Parathyroid adenoma (tissue), 2 donors: ENCODE measurements around the gene VCAM1.
A peak's percentile ranks its signal among the peaks of the same experiment; 100 is the strongest.
"Not testable (repeated sequence)": the region's sequence is repeated elsewhere in the genome, so short reads cannot be mapped to it uniquely, and the experiment has no call there.

Experiments used
- H2AFZ ChIP-seq: fragments of 300-600 bp; sonication (generic); one replicate; pipeline ENCODE4 v1.7.0; 2017; ENCODE audit warnings: antibody characterized with exemption, mild to moderate bottlenecking
- H3K27ac ChIP-seq: fragments of 300-600 bp; sonication (generic); one replicate; pipeline ENCODE4 v1.7.0; 2017
- H3K27me3 ChIP-seq: fragments of 300-600 bp; sonication (generic); one replicate; pipeline ENCODE4 v1.7.0; 2017; ENCODE audit warnings: low read length; ENCODE audit not compliant: control insufficient read depth, insufficient read depth
- H3K36me3 ChIP-seq: fragments of 300-600 bp; sonication (generic); one replicate; pipeline ENCODE4 v1.7.0; 2017; ENCODE audit warnings: low read length; ENCODE audit not compliant: control insufficient read depth, insufficient read depth
- H3K4me1 ChIP-seq: fragments of 300-600 bp; sonication (generic); one replicate; pipeline ENCODE4 v1.7.0; 2017; ENCODE audit warnings: control low read depth
- H3K4me2 ChIP-seq: fragments of 300-600 bp; sonication (generic); one replicate; pipeline ENCODE4 v1.7.0; 2017; ENCODE audit warnings: low read length
- H3K4me3 ChIP-seq: fragments of 300-600 bp; sonication (generic); one replicate; pipeline ENCODE4 v1.7.0; 2017; ENCODE audit warnings: low read depth, low read length
- H3K79me2 ChIP-seq: fragments of 300-600 bp; sonication (generic); one replicate; pipeline ENCODE4 v1.7.0; 2017; ENCODE audit warnings: control low read depth
- H3K9ac ChIP-seq: fragments of 300-600 bp; sonication (generic); one replicate; pipeline ENCODE4 v1.7.0; 2017; ENCODE audit warnings: mild to moderate bottlenecking
- H3K9me3 ChIP-seq: fragments of 300-600 bp; sonication (generic); one replicate; pipeline ENCODE4 v1.7.0; 2017; ENCODE audit warnings: low read length; ENCODE audit not compliant: control insufficient read depth
- TF ChIP-seq, protein P1 (sequence below): fragments of 300-600 bp; sonication (generic); IDR thresholded peaks from one replicate; pipeline ENCODE4 v1.7.0; 2017; ENCODE audit warnings: antibody characterized with exemption, mild to moderate bottlenecking
- donor health status: primary hyperparathyroidism.

Gene VCAM1

GRCh38 chr1:100706296-100706695 lies 13.2 kb upstream of the VCAM1 start:
- no peak overlapping the region for H3K4me3 ChIP-seq
- H3K36me3 ChIP-seq: no peaks in the 10 kb centered on the region
- no peaks in the 10 kb centered on the region for H3K79me2 ChIP-seq
- no peak overlapping the region for H3K9ac ChIP-seq
- H3K27me3 ChIP-seq: no peaks in the 10 kb centered on the region
- H3K4me1 ChIP-seq: no peaks in the 10 kb centered on the region
- no peak overlapping the region for H2AFZ ChIP-seq
- H3K4me2 ChIP-seq: no peak overlapping the region
- TF ChIP-seq, protein P1, sequence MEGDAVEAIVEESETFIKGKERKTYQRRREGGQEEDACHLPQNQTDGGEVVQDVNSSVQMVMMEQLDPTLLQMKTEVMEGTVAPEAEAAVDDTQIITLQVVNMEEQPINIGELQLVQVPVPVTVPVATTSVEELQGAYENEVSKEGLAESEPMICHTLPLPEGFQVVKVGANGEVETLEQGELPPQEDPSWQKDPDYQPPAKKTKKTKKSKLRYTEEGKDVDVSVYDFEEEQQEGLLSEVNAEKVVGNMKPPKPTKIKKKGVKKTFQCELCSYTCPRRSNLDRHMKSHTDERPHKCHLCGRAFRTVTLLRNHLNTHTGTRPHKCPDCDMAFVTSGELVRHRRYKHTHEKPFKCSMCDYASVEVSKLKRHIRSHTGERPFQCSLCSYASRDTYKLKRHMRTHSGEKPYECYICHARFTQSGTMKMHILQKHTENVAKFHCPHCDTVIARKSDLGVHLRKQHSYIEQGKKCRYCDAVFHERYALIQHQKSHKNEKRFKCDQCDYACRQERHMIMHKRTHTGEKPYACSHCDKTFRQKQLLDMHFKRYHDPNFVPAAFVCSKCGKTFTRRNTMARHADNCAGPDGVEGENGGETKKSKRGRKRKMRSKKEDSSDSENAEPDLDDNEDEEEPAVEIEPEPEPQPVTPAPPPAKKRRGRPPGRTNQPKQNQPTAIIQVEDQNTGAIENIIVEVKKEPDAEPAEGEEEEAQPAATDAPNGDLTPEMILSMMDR: no peak
- peak overlapping the region; percentile 51 for H3K27ac ChIP-seq
- no peaks in the 10 kb centered on the region for H3K9me3 ChIP-seq

DNA sequence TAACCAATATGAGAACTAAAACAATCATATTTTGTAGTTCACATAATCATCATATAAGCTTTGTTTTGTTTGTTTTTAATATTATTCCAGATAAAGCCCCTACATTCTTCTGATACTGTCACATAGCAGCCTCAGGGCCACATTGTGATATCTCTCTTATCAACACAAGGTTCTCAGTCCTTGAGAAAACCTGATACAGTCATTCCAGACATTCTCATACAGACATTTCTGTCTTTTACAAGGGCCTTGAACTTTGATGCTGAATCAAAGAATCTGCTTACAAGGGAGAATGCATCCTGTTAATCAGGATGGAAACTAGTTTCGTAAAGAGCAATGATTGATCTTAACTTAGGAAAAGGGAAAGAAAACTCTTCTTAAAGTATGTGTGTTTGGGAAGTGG lies 12.7 kb upstream of the VCAM1 start:
- H3K36me3 ChIP-seq: no peaks in the 10 kb centered on the region
- TF ChIP-seq, protein P1: no peak
- no peaks in the 10 kb centered on the region for H3K79me2 ChIP-seq
- H3K27me3 ChIP-seq: no peaks in the 10 kb centered on the region
- no peak overlapping the region for H3K4me2 ChIP-seq
- H3K27ac ChIP-seq: peak overlapping the region; percentile 51
- H2AFZ ChIP-seq: no peak overlapping the region
- no peaks in the 10 kb centered on the region for H3K9me3 ChIP-seq
- no peak overlapping the region for H3K4me3 ChIP-seq
- H3K4me1 ChIP-seq: no peaks in the 10 kb centered on the region
- no peak overlapping the region for H3K9ac ChIP-seq

- Histone ChIP-seq H3K9ac (no peak overlapping the region), H3K27ac (peak overlapping the region; percentile 39), H2AFZ (no peak overlapping the region), H3K4me3 (no peak overlapping the region), H3K79me2 (no peaks in the 10 kb centered on the region), H3K4me1 (no peaks in the 10 kb centered on the region), H3K4me2 (no peak overlapping the region), H3K36me3 (no peaks in the 10 kb centered on the region), H3K27me3 (no peaks in the 10 kb centered on the region), H3K9me3 (no peaks in the 10 kb centered on the region)
- TF ChIP-seq, protein P1: no peak
These were observed 11.0 kb upstream of the VCAM1 start for GRCh38 chr1:100708476-100709062.

GRCh38 chr1:100710906-100711682 lies 8.4 kb upstream of the VCAM1 start:
- Histone ChIP-seq H2AFZ (no peak overlapping the region), H3K27ac (no peak overlapping the region), H3K4me3 (no peak overlapping the region), H3K9ac (no peak overlapping the region), H3K79me2 (no peaks in the 10 kb centered on the region), H3K4me1 (no peaks in the 10 kb centered on the region), H3K9me3 (no peaks in the 10 kb centered on the region), H3K4me2 (no peak overlapping the region), H3K27me3 (no peaks in the 10 kb centered on the region), H3K36me3 (no peaks in the 10 kb centered on the region)
- TF ChIP-seq, protein P1: no peak

- H3K4me3 ChIP-seq, H3K27ac ChIP-seq, H3K36me3 ChIP-seq, H2AFZ ChIP-seq, H3K27me3 ChIP-seq, H3K4me2 ChIP-seq, H3K9ac ChIP-seq, H3K79me2 ChIP-seq, H3K4me1 ChIP-seq, H3K9me3 ChIP-seq: not testable (repeated sequence)
These were observed 6.5 kb upstream of the VCAM1 start for GRCh38 chr1:100713027-100713426.
